Adrenal gland (tissue), 5 donors: ENCODE measurements around the gene THTPA.

Experiments used
- CTCF ChIP-seq, 6 experiments: fragments of 450-650 bp in 4 of 6; fragments of 200-600 bp in 2 of 6; sonication (generic) in 1 of 6; IDR thresholded peaks; 1 replicate in 5 of 6; 2 replicates in 1 of 6; pipeline versions ENCODE4 v1.5.1 to v1.8.0; 2016 to 2021; ENCODE audit warnings: antibody characterized with exemption in 6 of 6, mild to moderate bottlenecking in 2 of 6, moderate library complexity in 1 of 6
- POLR2A ChIP-seq, 2 donors: fragments of 450-650 bp; IDR thresholded peaks; one replicate each; pipeline ENCODE4 v1.6.1; 2017; ENCODE audit warnings: antibody characterized with exemption in 2 of 2, mild to moderate bottlenecking in 2 of 2, moderate library complexity in 1 of 2
- donor health status: DM: no; HTN: no; CAD: no.

GRCh38 chr14:23525611-23526010 is 30.5 kb upstream of the THTPA start:
- TF ChIP-seq CTCF (IDR thresholded peaks at IDR 0.05), result no peak
- no peak for TF ChIP-seq POLR2A (IDR thresholded peaks at IDR 0.05)
